Naive thymus-derived CD4-positive, alpha-beta T cell (primary cell): ENCODE measurements around the gene SVOP. TPM values are rescaled to one million over a fixed set of nuclear protein-coding genes. Genes with fewer than 3 reads are reported as not detected.
"Not testable (repeated sequence)": the region's sequence is repeated elsewhere in the genome, so short reads cannot be mapped to it uniquely, and the experiment has no call there.

ENCODE experiments used
- ATAC-seq: fragments of 150-1000 bp; cut with Tn5 transposase; 2 replicates; pipeline ENCODE4 v1.10.0; 2021; ENCODE audit warnings: mild to moderate bottlenecking, moderate library complexity
- CTCF ChIA-PET: fragments of 350-600 bp; sonication (Branson Sonifier 250); formaldehyde crosslinking; loops from one replicate; lab custom pipeline; 2021; ENCODE audit warnings: antibody characterized with exemption; lab: Charles Lee
- POLR2A ChIA-PET: fragments of 350-600 bp; sonication (Branson Sonifier 250); formaldehyde crosslinking; loops from one replicate; lab custom pipeline; 2021; ENCODE audit warnings: antibody characterized with exemption, inconsistent platforms; lab: Charles Lee
- DNase-seq, 9 donors: peaks; one replicate each; pipeline versions ENCODE4 v3.0.0 to v3.0.0-alpha.2; 2020 to 2022; ENCODE audit warnings: mixed read lengths in 1 of 9
- H3K27ac ChIP-seq: one replicate; pipeline ENCODE4 v1.7.0; 2013; ENCODE audit warnings: mild to moderate bottlenecking, low read depth, low read length, moderate library complexity
- H3K27me3 ChIP-seq, 2 donors: one replicate each; pipeline ENCODE4 v1.7.0; 2013; ENCODE audit warnings: low read length in 2 of 2, mild to moderate bottlenecking in 2 of 2, moderate library complexity in 2 of 2; ENCODE audit not compliant: control insufficient read depth in 2 of 2, insufficient read depth in 2 of 2
- H3K36me3 ChIP-seq, 3 experiments: 1 replicate in 2 of 3; 2 replicates in 1 of 3; pipeline ENCODE4 v1.7.0; 2013; ENCODE audit warnings: low read length in 3 of 3, mild to moderate bottlenecking in 3 of 3, moderate library complexity in 1 of 3; ENCODE audit not compliant: insufficient read depth in 3 of 3, control insufficient read depth in 2 of 3
- H3K4me1 ChIP-seq, 2 donors: one replicate each; pipeline ENCODE4 v1.7.0; 2013; ENCODE audit warnings: low read length in 2 of 2, mild to moderate bottlenecking in 2 of 2, moderate library complexity in 1 of 2; ENCODE audit not compliant: control insufficient read depth in 2 of 2, insufficient read depth in 2 of 2
- H3K4me3 ChIP-seq: 2 replicates; pipeline ENCODE4 v1.7.0; 2013; ENCODE audit warnings: mild to moderate bottlenecking, low read length
- H3K9me3 ChIP-seq, 3 experiments: 1 replicate in 2 of 3; 2 replicates in 1 of 3; pipeline ENCODE4 v1.7.0; 2013; ENCODE audit warnings: low read length in 3 of 3; ENCODE audit not compliant: control insufficient read depth in 2 of 3
- H3K27ac Mint-ChIP-seq, 9 donors: one replicate each; pipeline ENCODE4 v1.8.0; 2020 to 2022; ENCODE audit warnings: mixed read lengths in 9 of 9, mild to moderate bottlenecking in 8 of 9, moderate library complexity in 5 of 9, inconsistent platforms in 2 of 9
- H3K27me3 Mint-ChIP-seq, 5 donors: one replicate each; pipeline ENCODE4 v1.8.0; 2021 to 2022; ENCODE audit warnings: mixed read lengths in 5 of 5, mild to moderate bottlenecking in 1 of 5
- H3K36me3 Mint-ChIP-seq, 5 donors: one replicate each; pipeline ENCODE4 v1.8.0; 2020 to 2022; ENCODE audit warnings: mixed read lengths in 5 of 5, mild to moderate bottlenecking in 3 of 5, inconsistent platforms in 1 of 5
- H3K4me1 Mint-ChIP-seq, 7 donors: one replicate each; pipeline ENCODE4 v1.8.0; 2020 to 2022; ENCODE audit warnings: mixed read lengths in 7 of 7, mild to moderate bottlenecking in 3 of 7, inconsistent platforms in 1 of 7
- H3K4me3 Mint-ChIP-seq, 10 donors: one replicate each; pipeline ENCODE4 v1.8.0; 2020 to 2022; ENCODE audit warnings: mild to moderate bottlenecking in 10 of 10, mixed read lengths in 10 of 10, moderate library complexity in 6 of 10, inconsistent platforms in 2 of 10
- H3K9me3 Mint-ChIP-seq, 11 donors: one replicate each; pipeline ENCODE4 v1.8.0; 2020 to 2022; ENCODE audit warnings: mixed read lengths in 11 of 11, mild to moderate bottlenecking in 4 of 11, inconsistent platforms in 1 of 11, moderate library complexity in 1 of 11
- intact Hi-C, 2 donors: fragments of 100-400 bp; cut with micrococcal nuclease; formaldehyde crosslinking; loops; one replicate each; pipeline ENCODE4 v1.15.1; 2023
- polyA plus RNA-seq, 2 donors: library from polyadenylated mRNA; unstranded; fragments of 300-500 nt; fragmentation: Illumina TruSeq; gene quantifications; one replicate each; pipeline ENCODE4 v1.2.3, GENCODE V29; 2021
- total RNA-seq, 6 experiments: library from RNA in 5 of 6; stranded (reverse) in 5 of 6; gene quantifications; 1 replicate in 5 of 6; 2 replicates in 1 of 6; pipeline ENCODE4 v1.2.3 and lab custom pipeline; 2021 to 2026

SVOP gene
- total and polyA plus RNA-seq, 7 experiments from 2014 or later = not detected

GRCh38 chr12:109036975-109037374 lies 16.1 kb upstream of the SVOP start:
- no peaks in the 10 kb centered on the region for H3K4me1 Mint-ChIP-seq
- ChIA-PET POLR2A (no interaction called here), CTCF (no interaction called here)
- Histone ChIP-seq H3K9me3 (peaks cover 0 to 10% (median 0%) of the 10 kb centered on the region in 3 experiments), H3K4me1 (no peaks in the 10 kb centered on the region), H3K36me3 (no peaks in the 10 kb centered on the region), H3K27me3 (no peaks in the 10 kb centered on the region), H3K4me3 (no peak overlapping the region), H3K27ac (no peak overlapping the region)
- intact Hi-C loops = no loop called here
- no peak overlapping the region for H3K4me3 Mint-ChIP-seq
- no peak for ATAC-seq
- no peak for DNase-seq
- peaks cover 3 to 59% (median 22%) of the 10 kb centered on the region in 11 donors for H3K9me3 Mint-ChIP-seq
- H3K27ac Mint-ChIP-seq = no peak overlapping the region
- peaks cover 0 to 12% (median 5%) of the 10 kb centered on the region in 5 donors for H3K36me3 Mint-ChIP-seq
- peaks cover 5 to 21% (median 11%) of the 10 kb centered on the region in 5 donors for H3K27me3 Mint-ChIP-seq

DNA sequence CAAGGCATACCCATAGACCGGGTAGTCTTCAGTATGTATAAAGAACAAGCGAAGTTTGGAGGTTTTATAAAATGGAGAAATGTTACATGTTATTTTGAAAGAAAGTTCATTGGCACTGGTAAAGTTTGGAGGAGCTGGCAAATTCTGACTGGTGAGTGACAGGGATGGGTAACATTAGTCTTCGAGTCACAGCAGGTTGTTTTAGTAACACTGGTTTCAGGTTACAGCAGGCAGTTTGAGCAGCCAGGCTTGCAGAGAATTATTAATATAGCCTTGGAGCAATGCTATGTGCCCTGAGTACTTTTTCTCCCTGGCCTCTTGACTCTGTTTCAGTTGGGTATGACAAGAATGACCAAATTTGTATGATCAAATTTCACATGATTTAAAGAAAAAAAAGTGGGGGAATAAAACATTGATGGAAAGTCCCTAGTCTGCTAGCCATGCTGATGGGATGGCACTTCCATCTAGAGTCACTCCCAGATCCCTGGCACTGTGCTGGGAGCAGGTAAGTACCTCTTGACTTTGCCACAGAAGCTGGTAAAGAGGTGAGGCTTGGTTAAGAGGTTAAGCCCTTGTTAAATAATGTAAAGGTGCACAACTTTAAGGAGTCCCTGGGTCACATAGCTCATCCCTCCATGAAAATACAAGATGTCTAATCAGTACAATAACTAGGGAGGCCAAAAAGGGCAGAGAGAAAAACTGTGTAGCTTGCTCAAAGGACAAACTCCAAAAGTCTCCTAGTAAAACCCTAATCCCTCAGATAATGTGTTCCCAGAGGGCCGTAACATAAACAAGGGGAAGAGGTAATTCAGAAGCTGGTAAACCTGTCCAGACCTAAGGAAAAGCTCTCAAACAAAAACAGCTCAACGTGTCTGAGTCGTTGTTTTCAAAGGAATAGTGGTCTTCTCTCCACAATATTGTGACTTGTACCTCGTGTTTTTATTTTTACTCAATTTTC lies 12.7 kb upstream of the SVOP start:
- Mint-ChIP-seq H3K9me3 (peaks cover 3 to 44% (median 21%) of the 10 kb centered on the region in 11 donors), H3K36me3 (peaks cover 0 to 12% (median 5%) of the 10 kb centered on the region in 5 donors), H3K27ac (no peak overlapping the region), H3K4me3 (no peak overlapping the region), H3K27me3 (peaks cover 11 to 31% (median 16%) of the 10 kb centered on the region in 5 donors), H3K4me1 (no peaks in the 10 kb centered on the region)
- DNase-seq = no peak
- H3K4me1 ChIP-seq = no peaks in the 10 kb centered on the region
- no peak for ATAC-seq
- ChIA-PET CTCF (no interaction called here), POLR2A (no interaction called here)
- H3K36me3 ChIP-seq = no peaks in the 10 kb centered on the region
- peaks cover 0 to 4% (median 0%) of the 10 kb centered on the region in 3 experiments for H3K9me3 ChIP-seq
- H3K4me3 ChIP-seq = no peak overlapping the region
- H3K27me3 ChIP-seq = no peaks in the 10 kb centered on the region
- intact Hi-C loops = no loop called here
- H3K27ac ChIP-seq = no peak overlapping the region

DNA sequence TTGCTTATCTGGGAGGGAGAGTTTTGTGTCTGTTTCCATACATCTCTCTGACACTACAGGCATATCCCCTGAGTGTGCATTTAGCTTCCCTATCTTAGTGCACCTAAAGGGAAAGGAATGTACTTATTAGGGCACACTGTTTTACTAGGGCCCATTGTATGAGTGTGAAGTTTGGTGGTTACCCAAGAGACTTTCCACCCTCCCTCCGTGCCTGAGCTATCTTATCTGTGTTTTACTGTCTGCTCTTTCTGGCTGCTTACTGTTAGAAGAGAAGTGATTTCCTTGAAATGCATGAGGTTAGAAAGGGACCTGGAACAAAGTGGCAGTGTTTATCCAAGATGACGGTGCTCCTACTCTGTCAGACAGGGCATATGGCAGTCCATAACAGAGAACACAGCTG lies 8.5 kb upstream of the SVOP start:
- Histone ChIP-seq H3K27ac (no peak overlapping the region), H3K9me3 (no peaks in the 10 kb centered on the region), H3K4me1 (no peaks in the 10 kb centered on the region), H3K4me3 (no peak overlapping the region), H3K36me3 (no peaks in the 10 kb centered on the region), H3K27me3 (no peaks in the 10 kb centered on the region)
- intact Hi-C loops = no loop called here
- DNase-seq (no peak), ATAC-seq (no peak)
- CTCF ChIA-PET = no interaction called here
- POLR2A ChIA-PET = no interaction called here
- peaks cover 0 to 12% (median 0%) of the 10 kb centered on the region in 11 donors for H3K9me3 Mint-ChIP-seq
- H3K36me3 Mint-ChIP-seq = peaks cover 0 to 4% (median 0%) of the 10 kb centered on the region in 5 donors
- H3K27ac Mint-ChIP-seq = no peak overlapping the region
- no peak overlapping the region for H3K4me3 Mint-ChIP-seq
- no peaks in the 10 kb centered on the region for H3K4me1 Mint-ChIP-seq
- H3K27me3 Mint-ChIP-seq = peaks cover 11 to 25% (median 20%) of the 10 kb centered on the region in 5 donors

GRCh38 chr12:109028624-109029023 lies 7.8 kb upstream of the SVOP start:
- H3K36me3 Mint-ChIP-seq, intact Hi-C loops, H3K27ac Mint-ChIP-seq: not testable (repeated sequence)

DNA sequence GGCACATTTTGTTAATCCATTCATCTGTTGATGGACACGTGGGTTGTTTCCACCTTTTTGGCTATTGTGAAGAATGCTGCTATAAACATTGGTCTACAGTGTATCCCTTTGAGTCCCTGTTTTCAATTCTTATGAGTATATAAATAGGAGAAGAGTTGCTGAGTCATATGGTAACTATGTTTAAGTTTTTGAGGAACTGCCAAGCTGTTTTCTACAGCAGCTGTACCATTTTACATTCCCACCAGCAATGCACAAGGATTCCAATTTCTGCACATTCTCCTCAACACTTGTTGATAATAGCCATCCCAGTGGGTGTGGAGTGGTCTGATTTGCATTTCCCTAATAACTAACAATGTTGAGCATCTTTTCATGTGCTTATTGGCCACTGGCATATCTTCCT lies 6.9 kb upstream of the SVOP start:
- ChIA-PET POLR2A (no interaction called here), CTCF (no interaction called here)
- Mint-ChIP-seq H3K27me3 (peaks cover 11 to 23% (median 17%) of the 10 kb centered on the region in 5 donors), H3K4me1 (no peaks in the 10 kb centered on the region), H3K36me3 (no peaks in the 10 kb centered on the region), H3K9me3 (peaks cover 0 to 5% (median 0%) of the 10 kb centered on the region in 11 donors), H3K4me3 (no peak overlapping the region), H3K27ac (no peak overlapping the region)
- no peak overlapping the region for H3K27ac ChIP-seq
- ATAC-seq (no peak), DNase-seq (no peak)
- intact Hi-C loops = no loop called here
- H3K9me3 ChIP-seq = no peaks in the 10 kb centered on the region
- H3K36me3 ChIP-seq = no peaks in the 10 kb centered on the region
- no peak overlapping the region for H3K4me3 ChIP-seq
- H3K27me3 ChIP-seq = no peaks in the 10 kb centered on the region
- no peaks in the 10 kb centered on the region for H3K4me1 ChIP-seq

More at GRCh38 chr12:109028624-109029023, 7.8 kb upstream of the SVOP start:
- H3K4me3 ChIP-seq, H3K9me3 Mint-ChIP-seq, H3K9me3 ChIP-seq, H3K4me1 Mint-ChIP-seq, DNase-seq, H3K4me1 ChIP-seq, H3K36me3 ChIP-seq, CTCF ChIA-PET, H3K27me3 ChIP-seq, ATAC-seq, H3K27ac ChIP-seq, POLR2A ChIA-PET, H3K4me3 Mint-ChIP-seq: not testable (repeated sequence)
- peaks cover 11 to 23% (median 20%) of the 10 kb centered on the region in 5 donors for H3K27me3 Mint-ChIP-seq

GRCh38 chr12:109020146-109020795 lies 597 bp downstream of the SVOP start:
- no peak overlapping the region for H3K27ac Mint-ChIP-seq
- CTCF ChIA-PET = no interaction called here

More at GRCh38 chr12:109020146-109020795, 597 bp downstream of the SVOP start:
- no peak overlapping the region for H3K27ac ChIP-seq
- Mint-ChIP-seq H3K36me3 (no peaks in the 10 kb centered on the region), H3K4me1 (no peaks in the 10 kb centered on the region), H3K9me3 (peaks cover 0 to 2% (median 0%) of the 10 kb centered on the region in 11 donors), H3K4me3 (peak overlapping the region in 1 of 10 donors; percentile 10), H3K27me3 (peaks cover 29 to 53% (median 38%) of the 10 kb centered on the region in 5 donors)
- no peak overlapping the region for H3K4me3 ChIP-seq
- intact Hi-C loops = no loop called here
- DNase-seq (no peak), ATAC-seq (no peak)
- POLR2A ChIA-PET = no interaction called here
- H3K4me1 ChIP-seq = no peaks in the 10 kb centered on the region
- H3K36me3 ChIP-seq = no peaks in the 10 kb centered on the region
- H3K27me3 ChIP-seq = peaks cover 0 to 5% of the 10 kb centered on the region in 2 donors
- H3K9me3 ChIP-seq = no peaks in the 10 kb centered on the region
